GM12878 (cell line): ENCODE data around the gene SSBP3. TPM values are rescaled to one million over a fixed set of nuclear protein-coding genes. Genes with fewer than 3 reads are reported as not detected.

Experiments used
- CHD4 ChIP-seq: fragments of 200-600 bp; sonication (generic); IDR thresholded peaks from 2 replicates; pipeline ENCODE4 v1.6.1; 2016; ENCODE audit warnings: mild to moderate bottlenecking
- KDM1A ChIP-seq: fragments of 200-600 bp; sonication (generic); IDR thresholded peaks from 2 replicates; pipeline ENCODE4 v1.6.1; 2016; ENCODE audit warnings: borderline replicate concordance
- MEF2A ChIP-seq: IDR thresholded peaks from 2 replicates; pipeline ENCODE4 v1.6.1; 2011; ENCODE audit warnings: low read depth, mild to moderate bottlenecking, low read length, moderate library complexity; ENCODE audit not compliant: insufficient read depth
- PRDM15 ChIP-seq: fragments of 450-650 bp; formaldehyde crosslinking; IDR thresholded peaks from 2 replicates; pipeline ENCODE4 v1.4.0; 2020; ENCODE audit warnings: mild to moderate bottlenecking, moderate library complexity
- RUNX3 ChIP-seq: IDR thresholded peaks from 2 replicates; pipeline ENCODE4 v1.6.1; 2012; ENCODE audit warnings: low read length, inconsistent platforms
- SREBF2 ChIP-seq: IDR thresholded peaks from 2 replicates; pipeline ENCODE4 v1.6.1; 2012; ENCODE audit warnings: mild to moderate bottlenecking, low read length
- TARDBP ChIP-seq: IDR thresholded peaks from 2 replicates; pipeline ENCODE4 v1.6.1; 2016; ENCODE audit warnings: borderline replicate concordance
- USF2 ChIP-seq: IDR thresholded peaks from 2 replicates; pipeline ENCODE4 v1.6.1; 2011; ENCODE audit warnings: low read depth, low read length, improper control_type of control experiment, borderline replicate concordance
- ZNF217 ChIP-seq: fragments of 450-650 bp; IDR thresholded peaks from 2 replicates; pipeline ENCODE4 v1.6.1; 2017; ENCODE audit warnings: antibody characterized with exemption, mild to moderate bottlenecking
- ZNF384 ChIP-seq: IDR thresholded peaks from 2 replicates; pipeline ENCODE4 v1.6.1; 2012; ENCODE audit warnings: low read depth, mild to moderate bottlenecking, low read length, improper control_type of control experiment, borderline replicate concordance
- ZNF592 ChIP-seq: fragments of 450-650 bp; IDR thresholded peaks from 2 replicates; pipeline ENCODE4 v1.6.1; 2017; ENCODE audit warnings: mild to moderate bottlenecking, moderate library complexity
- polyA plus RNA-seq, 11 experiments: library from polyadenylated mRNA; depleted of rRNA in 4 of 11; unstranded in 6 of 11; stranded (reverse) in 5 of 11; fragments of >200 nt; fragmentation: Nextera tagmentation in 4 of 11; fragmentation: Illumina TruSeq in 1 of 11; extraction: Ambion mirVana in 4 of 11; extraction: Trizol in 1 of 11; gene quantifications; 1 replicate in 1 of 11; 2 replicates in 10 of 11; pipeline versions ENCODE4 v1.2.1 to v1.2.3, GENCODE V29; 2011 to 2016; ENCODE audit warnings: inconsistent platforms in 2 of 11, missing spikeins in 2 of 11, low read depth in 1 of 11
- total RNA-seq, 4 experiments: library from RNA; depleted of rRNA in 3 of 4; stranded (reverse); fragments of >200 nt in 3 of 4; fragmentation: Illumina TruSeq in 1 of 4; extraction: Trizol in 1 of 4; gene quantifications; 2 replicates each; pipeline versions ENCODE4 v1.2.1 to v1.2.3, GENCODE V29; 2013 to 2021

SSBP3 gene
- total and polyA plus RNA-seq, 10 of the 15 experiments (the other 5 are each of a cell fraction or from before 2014, with no cell fraction given): 4.1 to 51.7 (median 17.1) TPM

GRCh38 chr1:54356680-54357147 is 49.5 kb downstream of the SSBP3 start (continued):
- no peak for TF ChIP-seq KDM1A
- TF ChIP-seq SREBF2: no peak
- no peak for TF ChIP-seq TARDBP
- TF ChIP-seq PRDM15 (CRISPR knock-in tag): no peak
- TF ChIP-seq CHD4: no peak
- no peak for TF ChIP-seq MEF2A
- TF ChIP-seq ZNF384: no peak
- no peak for TF ChIP-seq USF2
- no peak for TF ChIP-seq ZNF217
- TF ChIP-seq RUNX3: peak; percentile 29; the same call in 1 of the 2 replicates
- no peak for TF ChIP-seq ZNF592
- TF ChIP-seq, all 136 proteins: peak for 14
